B cell (primary cell): ENCODE measurements around the gene NINJ2. TPM values are rescaled to one million over a fixed set of nuclear protein-coding genes. Genes with fewer than 3 reads are reported as not detected.
A peak's percentile ranks its signal among the peaks of the same experiment; 100 is the strongest.
"Not testable (repeated sequence)": the region's sequence is repeated elsewhere in the genome, so short reads cannot be mapped to it uniquely, and the experiment has no call there.

Experiments used
- ATAC-seq: fragments of 200-7000 bp; cut with Tn5 transposase; one replicate; pipeline ENCODE4 v1.10.0; 2021; ENCODE audit warnings: low read depth, mild to moderate bottlenecking, moderate number of reproducible peaks, moderate library complexity
- CTCF ChIA-PET: fragments of 350-600 bp; sonication (Branson Sonifier 250); formaldehyde crosslinking; loops from one replicate; lab custom pipeline; 2021; ENCODE audit warnings: antibody characterized with exemption, inconsistent platforms; lab: Charles Lee
- POLR2A ChIA-PET: fragments of 350-600 bp; sonication (Branson Sonifier 250); formaldehyde crosslinking; loops from one replicate; lab custom pipeline; 2021; ENCODE audit warnings: antibody characterized with exemption; lab: Charles Lee
- DNase-seq: peaks from one replicate; pipeline ENCODE4 v3.0.0; 2013
- H2AFZ ChIP-seq: 2 replicates; pipeline ENCODE4 v1.6.1; 2012; ENCODE audit warnings: mild to moderate bottlenecking, low read depth, low read length; ENCODE audit not compliant: insufficient read depth, poor library complexity, severe bottlenecking
- H3K27ac ChIP-seq, 2 donors: 1 replicate in 1 of 2; 2 replicates in 1 of 2; pipeline ENCODE4 v1.5.1; 2012 to 2013; ENCODE audit warnings: low read length in 2 of 2, mild to moderate bottlenecking in 2 of 2, moderate library complexity in 1 of 2
- H3K27me3 ChIP-seq, 4 experiments: fragments of 200-600 bp in 1 of 4; sonication (generic) in 1 of 4; replicated peaks in 1 of 4; 1 replicate in 2 of 4; 2 replicates in 2 of 4; pipeline versions ENCODE4 v1.6.1 to v1.7.0; 2013 to 2016; ENCODE audit warnings: low read length in 3 of 4, mild to moderate bottlenecking in 2 of 4, mixed read lengths in 1 of 4, moderate library complexity in 1 of 4; ENCODE audit not compliant: insufficient read depth in 4 of 4, control insufficient read depth in 3 of 4; ENCODE audit errors: control extremely low read depth in 1 of 4
- H3K36me3 ChIP-seq, 2 experiments: replicated peaks in 1 of 2; 1 replicate in 1 of 2; 2 replicates in 1 of 2; pipeline versions ENCODE4 v1.6.1 to v1.7.1; 2013; ENCODE audit warnings: low read length in 1 of 2; ENCODE audit not compliant: insufficient read depth in 2 of 2, control insufficient read depth in 1 of 2; ENCODE audit errors: control extremely low read depth in 1 of 2, extremely low read depth in 1 of 2
- H3K4me1 ChIP-seq, 2 donors: fragments of 200-600 bp in 1 of 2; sonication (generic) in 1 of 2; 1 replicate in 1 of 2; 2 replicates in 1 of 2; pipeline versions ENCODE4 v1.5.1 to v1.6.1; 2013 to 2017; ENCODE audit warnings: low read length in 2 of 2; ENCODE audit not compliant: control insufficient read depth in 2 of 2, insufficient read depth in 2 of 2
- H3K4me2 ChIP-seq: replicated peaks from 2 replicates; pipeline ENCODE3; 2012; ENCODE audit warnings: mild to moderate bottlenecking, low read depth, low read length; ENCODE audit not compliant: poor library complexity, severe bottlenecking
- H3K4me3 ChIP-seq, 5 experiments: fragments of 200-600 bp in 1 of 5; sonication (generic) in 1 of 5; 1 replicate in 3 of 5; 2 replicates in 2 of 5; pipeline versions ENCODE4 v1.5.1 to v1.7.0; 2011 to 2016; ENCODE audit warnings: low read length in 4 of 5, mild to moderate bottlenecking in 4 of 5, low read depth in 2 of 5, control low read depth in 1 of 5, moderate library complexity in 1 of 5; ENCODE audit not compliant: insufficient read depth in 1 of 5; ENCODE audit errors: control extremely low read depth in 1 of 5, extremely low read depth in 1 of 5
- H3K79me2 ChIP-seq: fragments of 200-600 bp; sonication (generic); one replicate; pipeline ENCODE4 v1.6.0; 2016; ENCODE audit warnings: low read length; ENCODE audit not compliant: control insufficient read depth, insufficient read depth
- H3K9ac ChIP-seq: fragments of 200-600 bp; sonication (generic); 2 replicates; pipeline ENCODE4 v1.6.1; 2017; ENCODE audit warnings: mild to moderate bottlenecking, low read length, moderate library complexity
- H3K9me3 ChIP-seq, 3 donors: one replicate each; pipeline versions ENCODE4 v1.6.1 to v1.7.1; 2013; ENCODE audit warnings: low read length in 2 of 3; ENCODE audit not compliant: control insufficient read depth in 2 of 3, insufficient read depth in 1 of 3; ENCODE audit errors: control extremely low read depth in 1 of 3
- H4K20me1 ChIP-seq: 2 replicates; pipeline ENCODE4 v1.6.0; 2012; ENCODE audit warnings: mild to moderate bottlenecking, low read length; ENCODE audit not compliant: insufficient read depth, control insufficient read depth, poor library complexity, severe bottlenecking
- H3K27ac Mint-ChIP-seq: one replicate; pipeline ENCODE4 v1.8.0; 2021; ENCODE audit warnings: mixed read lengths
- H3K27me3 Mint-ChIP-seq: one replicate; pipeline ENCODE4 v1.8.0; 2021; ENCODE audit warnings: mixed read lengths
- H3K4me1 Mint-ChIP-seq: one replicate; pipeline ENCODE4 v1.8.0; 2021; ENCODE audit warnings: mixed read lengths
- H3K4me3 Mint-ChIP-seq: one replicate; pipeline ENCODE4 v1.8.0; 2021; ENCODE audit warnings: mixed read lengths
- H3K9me3 Mint-ChIP-seq: one replicate; pipeline ENCODE4 v1.8.0; 2022; ENCODE audit warnings: mixed read lengths; ENCODE audit not compliant: insufficient read depth
- EZH2 ChIP-seq: IDR thresholded peaks from 2 replicates; pipeline ENCODE4 v1.6.1; 2012; ENCODE audit warnings: borderline replicate concordance, low read depth, mild to moderate bottlenecking, moderate library complexity, low read length; ENCODE audit not compliant: insufficient read depth, poor library complexity, severe bottlenecking
- WGBS: methylation state at CpG from one replicate; pipeline ENCODE4 v1.1.5; 2013; ENCODE audit warnings: missing lambda C conversion rate; ENCODE audit not compliant: insufficient coverage; 5-methylcytosine and 5-hydroxymethylcytosine counted together
- intact Hi-C: fragments of 100-400 bp; cut with micrococcal nuclease; formaldehyde crosslinking; loops from one replicate; pipeline ENCODE4 v1.10.0; 2022
- polyA plus RNA-seq: library from polyadenylated mRNA; depleted of rRNA; stranded (reverse); fragments of >200 nt; gene quantifications from 2 replicates; pipeline ENCODE4 v1.2.3, GENCODE V29; 2012
- total RNA-seq, 2 donors: library from RNA; stranded (reverse); fragments of 120-200 nt in 1 of 2; gene quantifications; 1 replicate in 1 of 2; 2 replicates in 1 of 2; pipeline versions ENCODE4 v1.2.3 to v1.2.4, GENCODE V29; 2013 to 2022
- TF ChIP-seq, protein P1 (sequence below): fragments of 200-600 bp; IDR thresholded peaks from one replicate; pipeline ENCODE4 v1.8.0; 2022; ENCODE audit warnings: antibody characterized with exemption, mild to moderate bottlenecking

The NINJ2 gene
- total and polyA plus RNA-seq, 2 donors (not counting 1 experiment from before 2014, with no cell fraction given): 2.9 to 10.2 TPM

DNA sequence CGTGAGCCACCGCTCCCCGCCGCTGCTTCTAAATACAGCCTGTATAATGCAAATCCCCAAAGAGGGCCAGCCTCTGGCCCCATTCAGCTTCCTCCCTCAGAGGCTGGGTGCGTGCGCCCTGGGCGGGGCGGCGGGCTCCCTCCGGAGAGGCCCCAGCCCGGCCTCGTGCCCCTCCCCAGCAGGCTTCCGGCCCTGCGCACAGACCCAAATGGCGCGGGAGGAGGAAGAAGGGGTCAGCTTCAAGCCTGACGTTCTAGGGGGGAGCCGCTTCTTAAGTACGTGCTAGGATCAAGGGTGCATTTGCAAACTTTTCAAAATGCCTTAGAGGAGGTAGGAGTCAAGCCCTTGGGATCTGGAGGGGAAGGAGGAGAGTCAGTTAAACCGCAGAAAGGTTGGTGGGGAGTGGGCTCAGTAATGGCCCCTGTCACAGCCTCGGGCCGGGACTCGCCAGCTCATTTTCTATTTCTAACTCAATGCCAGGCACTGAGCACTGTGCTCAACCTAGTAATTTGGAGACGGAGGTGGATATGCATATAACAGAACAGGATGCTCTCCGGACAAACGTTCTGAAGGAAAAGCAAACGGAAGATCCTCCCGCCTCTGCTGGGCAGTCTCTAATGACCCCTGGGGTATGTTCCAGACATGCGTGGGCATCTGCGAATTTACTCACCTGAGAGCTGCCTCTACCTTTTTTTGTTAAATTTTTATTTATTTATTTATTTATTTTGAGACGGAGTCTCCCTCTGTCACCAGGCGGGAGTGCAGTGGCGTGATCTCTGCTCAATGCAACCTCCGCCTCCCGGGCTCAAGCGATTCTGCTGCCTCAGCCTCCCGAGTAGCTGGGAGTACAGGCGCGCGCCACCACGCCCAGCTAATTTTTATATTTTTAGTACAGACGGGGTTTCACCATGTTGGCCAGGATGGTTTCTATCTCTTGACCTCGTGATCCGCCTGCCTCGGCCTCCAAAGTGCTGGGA, 32.3 kb downstream of the NINJ2 start:
- POLR2A ChIA-PET: interaction anchor here (0.6 to 1.4 kb wide), 4 partner anchors 9 to 120 kb away, joined by 4 to 6 read pairs (median 4); no protein-coding TSS in a partner anchor
- ATAC-seq: peak; percentile 82

DNA sequence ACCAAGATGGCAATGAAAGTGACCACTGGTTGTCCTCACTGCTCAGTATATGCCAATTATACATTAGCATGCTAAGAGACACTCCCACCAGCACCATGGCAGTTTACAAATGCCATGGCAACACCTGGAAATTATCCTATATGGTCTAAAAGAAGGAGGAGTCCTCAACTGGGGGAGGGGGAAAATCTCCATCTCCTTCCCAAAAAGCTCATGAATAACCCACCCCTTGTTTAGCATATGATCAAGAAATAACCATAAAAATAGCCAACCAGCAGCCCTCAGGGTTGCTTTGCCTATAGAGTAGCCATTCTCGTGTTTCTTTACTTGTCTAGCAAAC, 34.5 kb downstream of the NINJ2 start:
- peaks cover 34% of the 10 kb centered on the region for H3K4me1 Mint-ChIP-seq
- H3K79me2 ChIP-seq, intact Hi-C loops, ATAC-seq, H3K9me3 ChIP-seq, H3K27me3 ChIP-seq, H2AFZ ChIP-seq, POLR2A ChIA-PET, H3K27ac Mint-ChIP-seq, H3K27me3 Mint-ChIP-seq, H3K4me3 Mint-ChIP-seq, H3K9ac ChIP-seq, H3K4me2 ChIP-seq, DNase-seq, H3K9me3 Mint-ChIP-seq, H3K36me3 ChIP-seq, H3K27ac ChIP-seq, H4K20me1 ChIP-seq, H3K4me3 ChIP-seq: not testable (repeated sequence)
- 80% methylated on average over 1 of the region's 1 CpG for WGBS
- CTCF ChIA-PET: interaction anchor here (1.7 to 2.4 kb wide), 2 partner anchors 14 to 186 kb away, joined by 4 to 20 read pairs; no protein-coding TSS in a partner anchor
- peaks cover 4 to 32% of the 10 kb centered on the region in 2 donors for H3K4me1 ChIP-seq

More for the DNA sequence above, 32.3 kb downstream of the NINJ2 start:
- peaks cover 38% of the 10 kb centered on the region for H3K4me1 Mint-ChIP-seq
- intact Hi-C loops: loop anchor here (1.0 kb wide), 1 partner anchor 11 kb away; no protein-coding TSS in a partner anchor
- Histone ChIP-seq H4K20me1 (no peaks in the 10 kb centered on the region), H3K4me1 (peaks cover 4 to 32% of the 10 kb centered on the region in 2 donors), H3K4me2 (peak overlapping the region; percentile 85), H2AFZ (peak overlapping the region; percentile 86), H3K27me3 (no peaks in the 10 kb centered on the region), H3K27ac (peak overlapping the region; percentile 83 to 93), H3K79me2 (no peaks in the 10 kb centered on the region), H3K9me3 (no peaks in the 10 kb centered on the region), H3K4me3 (peak overlapping the region; percentile 51 to 79 (median 66)), H3K9ac (peak overlapping the region; percentile 72), H3K36me3 (no peaks in the 10 kb centered on the region)
- CTCF ChIA-PET: interaction anchor here (0.8 to 2.4 kb wide), 4 partner anchors 17 to 186 kb away, joined by 3 to 20 read pairs (median 8); partner anchors contain the start of gene WNK1
- no peaks in the 10 kb centered on the region for H3K9me3 Mint-ChIP-seq
- H3K27me3 Mint-ChIP-seq: no peaks in the 10 kb centered on the region
- no peak for TF ChIP-seq EZH2
- TF ChIP-seq, protein P1, sequence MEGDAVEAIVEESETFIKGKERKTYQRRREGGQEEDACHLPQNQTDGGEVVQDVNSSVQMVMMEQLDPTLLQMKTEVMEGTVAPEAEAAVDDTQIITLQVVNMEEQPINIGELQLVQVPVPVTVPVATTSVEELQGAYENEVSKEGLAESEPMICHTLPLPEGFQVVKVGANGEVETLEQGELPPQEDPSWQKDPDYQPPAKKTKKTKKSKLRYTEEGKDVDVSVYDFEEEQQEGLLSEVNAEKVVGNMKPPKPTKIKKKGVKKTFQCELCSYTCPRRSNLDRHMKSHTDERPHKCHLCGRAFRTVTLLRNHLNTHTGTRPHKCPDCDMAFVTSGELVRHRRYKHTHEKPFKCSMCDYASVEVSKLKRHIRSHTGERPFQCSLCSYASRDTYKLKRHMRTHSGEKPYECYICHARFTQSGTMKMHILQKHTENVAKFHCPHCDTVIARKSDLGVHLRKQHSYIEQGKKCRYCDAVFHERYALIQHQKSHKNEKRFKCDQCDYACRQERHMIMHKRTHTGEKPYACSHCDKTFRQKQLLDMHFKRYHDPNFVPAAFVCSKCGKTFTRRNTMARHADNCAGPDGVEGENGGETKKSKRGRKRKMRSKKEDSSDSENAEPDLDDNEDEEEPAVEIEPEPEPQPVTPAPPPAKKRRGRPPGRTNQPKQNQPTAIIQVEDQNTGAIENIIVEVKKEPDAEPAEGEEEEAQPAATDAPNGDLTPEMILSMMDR: no peak
- peak overlapping the region; percentile 91 for H3K27ac Mint-ChIP-seq
- WGBS: 56% methylated on average over 36 of the region's 45 CpGs
- peak overlapping the region; percentile 80 for H3K4me3 Mint-ChIP-seq
- DNase-seq: peak; percentile 51
